GM12872 (cell line): ENCODE results near the gene CHMP5.

Experiments
- CTCF ChIP-seq: IDR thresholded peaks from 3 replicates; pipeline ENCODE4 v1.5.1; 2011; ENCODE audit warnings: low read depth, mild to moderate bottlenecking, low read length, moderate library complexity; ENCODE audit not compliant: insufficient read depth

Gene CHMP5

GRCh38 chr9:33255471-33255870, 9.4 kb upstream of the CHMP5 start:
- no peak for TF ChIP-seq CTCF

- TF ChIP-seq CTCF = no peak
Observed at GRCh38 chr9:33256236-33256635, 8.6 kb upstream of the CHMP5 start.

DNA sequence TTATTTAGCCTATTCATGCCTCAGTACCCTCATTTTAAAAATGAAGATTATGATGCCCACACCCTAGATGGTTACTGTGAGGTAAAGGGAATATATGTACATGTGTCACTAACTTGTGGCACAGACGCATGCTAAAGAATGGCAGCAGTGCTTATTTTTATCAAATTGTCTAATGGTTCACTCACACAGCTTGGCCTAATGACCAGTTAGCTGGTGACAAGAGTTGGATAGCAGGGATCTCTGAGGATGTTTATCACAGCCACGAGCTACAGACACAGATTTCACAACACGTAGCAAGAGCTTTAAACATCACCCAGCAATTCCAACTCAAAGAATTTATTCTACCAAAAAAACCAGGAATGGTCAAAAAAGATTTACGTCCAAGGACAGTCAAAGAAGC, 7.6 kb upstream of the CHMP5 start:
- TF ChIP-seq CTCF = no peak

GRCh38 chr9:33260372-33260771, 4.5 kb upstream of the CHMP5 start:
- TF ChIP-seq CTCF = no peak

GRCh38 chr9:33263131-33264002, 1.5 kb upstream of the CHMP5 start:
- TF ChIP-seq CTCF = no peak

GRCh38 chr9:33264003-33264472, 811 bp upstream of the CHMP5 start:
- TF ChIP-seq CTCF = no peak

GRCh38 chr9:33265211-33265865, 489 bp downstream of the CHMP5 start:
- no peak for TF ChIP-seq CTCF
